Activated CD8-positive, alpha-beta T cell treated with anti-CD3 and anti-CD28 coated beads for 36 hours (primary cell): ENCODE measurements around the gene DIAPH2. TPM values are rescaled to one million over a fixed set of nuclear protein-coding genes. Genes with fewer than 3 reads are reported as not detected.
A peak's percentile ranks its signal among the peaks of the same experiment; 100 is the strongest.

Experiments used
- ATAC-seq: fragments of 200-7000 bp; cut with Tn5 transposase; one replicate; pipeline ENCODE4 v1.10.0; 2021; ENCODE audit warnings: mild to moderate bottlenecking, moderate library complexity
- CTCF ChIA-PET: fragments of 350-600 bp; sonication (Branson Sonifier 250); formaldehyde crosslinking; loops from one replicate; lab custom pipeline; 2021; ENCODE audit warnings: antibody characterized with exemption; lab: Charles Lee
- POLR2A ChIA-PET: fragments of 350-600 bp; sonication (Branson Sonifier 250); formaldehyde crosslinking; loops from one replicate; lab custom pipeline; 2021; ENCODE audit warnings: antibody characterized with exemption; lab: Charles Lee
- DNase-seq: peaks from one replicate; pipeline ENCODE4 v3.0.0-alpha.2; 2020
- H3K27ac Mint-ChIP-seq: one replicate; pipeline ENCODE4 v1.8.0; 2021; ENCODE audit warnings: mild to moderate bottlenecking, mixed read lengths
- H3K27me3 Mint-ChIP-seq: one replicate; pipeline ENCODE4 v1.8.0; 2021; ENCODE audit warnings: mixed read lengths
- H3K36me3 Mint-ChIP-seq: one replicate; pipeline ENCODE4 v1.8.0; 2021; ENCODE audit warnings: low read depth, mixed read lengths
- H3K4me1 Mint-ChIP-seq: one replicate; pipeline ENCODE4 v1.8.0; 2021; ENCODE audit warnings: low read depth, mixed read lengths
- H3K4me3 Mint-ChIP-seq: one replicate; pipeline ENCODE4 v1.8.0; 2021; ENCODE audit warnings: mild to moderate bottlenecking, moderate library complexity, mixed read lengths
- H3K9me3 Mint-ChIP-seq: one replicate; pipeline ENCODE4 v1.8.0; 2021; ENCODE audit warnings: mixed read lengths
- intact Hi-C: fragments of 100-400 bp; cut with micrococcal nuclease; formaldehyde crosslinking; loops from one replicate; pipeline ENCODE4 v1.10.0; 2022
- total RNA-seq, 2 experiments: library from RNA; stranded (reverse); gene quantifications; one replicate each; pipeline ENCODE4 v1.2.3, GENCODE V29; 2021
- TF ChIP-seq, protein P1 (sequence below): fragments of 200-600 bp; IDR thresholded peaks from one replicate; pipeline ENCODE4 v1.8.0; 2022; ENCODE audit warnings: antibody characterized with exemption, mild to moderate bottlenecking

Gene DIAPH2
- total RNA-seq, 2 experiments from 2014 or later, result 8.1 to 8.5 TPM

DNA sequence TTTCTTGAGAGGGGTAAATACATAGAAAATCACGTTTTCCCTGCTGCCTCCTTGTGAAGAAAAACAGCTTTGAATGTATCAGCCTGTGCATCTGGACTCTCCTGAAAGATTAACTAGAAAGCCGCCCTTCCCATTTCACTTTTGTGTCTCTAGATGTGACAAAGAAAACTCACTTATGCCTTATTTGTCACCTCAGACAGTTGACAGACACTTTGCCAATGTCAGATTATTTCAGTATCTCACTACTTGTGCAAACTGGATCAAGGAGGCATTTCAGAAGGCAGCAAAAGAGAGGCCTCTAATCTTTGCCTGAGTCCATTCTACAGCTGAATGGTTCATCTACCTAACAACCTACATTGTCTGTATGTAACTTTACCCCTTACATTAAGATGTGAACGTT, 954.0 kb downstream of the DIAPH2 start:
- no peaks in the 10 kb centered on the region for H3K36me3 Mint-ChIP-seq
- no peaks in the 10 kb centered on the region for H3K27me3 Mint-ChIP-seq
- intact Hi-C loops, result no loop called here
- no peak overlapping the region for H3K4me3 Mint-ChIP-seq
- ATAC-seq (no peak), DNase-seq (no peak)
- H3K9me3 Mint-ChIP-seq, result no peaks in the 10 kb centered on the region
- CTCF ChIA-PET, result no interaction called here
- POLR2A ChIA-PET, result no interaction called here
- peaks cover 5% of the 10 kb centered on the region for H3K4me1 Mint-ChIP-seq
- no peak overlapping the region for H3K27ac Mint-ChIP-seq
- TF ChIP-seq, protein P1, sequence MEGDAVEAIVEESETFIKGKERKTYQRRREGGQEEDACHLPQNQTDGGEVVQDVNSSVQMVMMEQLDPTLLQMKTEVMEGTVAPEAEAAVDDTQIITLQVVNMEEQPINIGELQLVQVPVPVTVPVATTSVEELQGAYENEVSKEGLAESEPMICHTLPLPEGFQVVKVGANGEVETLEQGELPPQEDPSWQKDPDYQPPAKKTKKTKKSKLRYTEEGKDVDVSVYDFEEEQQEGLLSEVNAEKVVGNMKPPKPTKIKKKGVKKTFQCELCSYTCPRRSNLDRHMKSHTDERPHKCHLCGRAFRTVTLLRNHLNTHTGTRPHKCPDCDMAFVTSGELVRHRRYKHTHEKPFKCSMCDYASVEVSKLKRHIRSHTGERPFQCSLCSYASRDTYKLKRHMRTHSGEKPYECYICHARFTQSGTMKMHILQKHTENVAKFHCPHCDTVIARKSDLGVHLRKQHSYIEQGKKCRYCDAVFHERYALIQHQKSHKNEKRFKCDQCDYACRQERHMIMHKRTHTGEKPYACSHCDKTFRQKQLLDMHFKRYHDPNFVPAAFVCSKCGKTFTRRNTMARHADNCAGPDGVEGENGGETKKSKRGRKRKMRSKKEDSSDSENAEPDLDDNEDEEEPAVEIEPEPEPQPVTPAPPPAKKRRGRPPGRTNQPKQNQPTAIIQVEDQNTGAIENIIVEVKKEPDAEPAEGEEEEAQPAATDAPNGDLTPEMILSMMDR, result no peak

DNA sequence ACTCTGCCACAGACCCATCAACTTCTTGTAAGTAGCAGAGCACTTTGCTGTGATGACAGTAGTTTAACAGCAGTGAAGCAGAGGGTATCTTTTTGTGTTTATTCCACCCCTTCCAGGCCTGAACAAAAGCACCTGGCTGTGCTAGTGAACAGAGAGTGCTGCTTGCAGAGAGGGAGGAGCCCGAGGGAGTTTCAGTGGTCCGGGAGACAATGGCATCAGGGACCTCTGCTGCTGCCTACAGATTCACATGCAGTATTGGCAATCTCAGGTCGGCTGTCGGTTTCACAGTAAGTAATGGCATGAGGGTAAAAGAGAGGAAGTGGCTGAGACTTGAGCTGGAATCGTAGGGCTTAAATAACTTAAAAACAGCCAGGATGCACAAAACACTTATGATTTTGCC, 954.9 kb downstream of the DIAPH2 start:
- Mint-ChIP-seq H3K27me3 (no peaks in the 10 kb centered on the region), H3K36me3 (no peaks in the 10 kb centered on the region), H3K4me1 (peaks cover 5% of the 10 kb centered on the region), H3K9me3 (no peaks in the 10 kb centered on the region), H3K4me3 (no peak overlapping the region), H3K27ac (no peak overlapping the region)
- ChIA-PET CTCF (no interaction called here), POLR2A (no interaction called here)
- DNase-seq (peak; percentile 10), ATAC-seq (no peak)
- intact Hi-C loops, result no loop called here
- TF ChIP-seq, protein P1, result no peak

Other genes starting within 250 kb of the DIAPH2 start
- gene RPA4, start 199.1 kb downstream of the DIAPH2 start, total RNA-seq, result under 1 TPM; 0.38 TPM